Gastroesophageal sphincter (tissue), 3 donors: ENCODE measurements around the gene IBA57.

Experiments used
- CTCF ChIP-seq, 4 experiments: fragments of 200-600 bp in 2 of 4; fragments of 450-650 bp in 2 of 4; sonication (generic) in 1 of 4; IDR thresholded peaks; one replicate each; pipeline ENCODE4 v1.5.1; 2017 to 2019; ENCODE audit warnings: antibody characterized with exemption in 4 of 4, mild to moderate bottlenecking in 2 of 4, moderate library complexity in 2 of 4
- POLR2A ChIP-seq, 2 donors: fragments of 450-650 bp; IDR thresholded peaks; one replicate each; pipeline ENCODE4 v1.6.1; 2017; ENCODE audit warnings: antibody characterized with exemption in 2 of 2, mild to moderate bottlenecking in 2 of 2, moderate library complexity in 1 of 2

DNA sequence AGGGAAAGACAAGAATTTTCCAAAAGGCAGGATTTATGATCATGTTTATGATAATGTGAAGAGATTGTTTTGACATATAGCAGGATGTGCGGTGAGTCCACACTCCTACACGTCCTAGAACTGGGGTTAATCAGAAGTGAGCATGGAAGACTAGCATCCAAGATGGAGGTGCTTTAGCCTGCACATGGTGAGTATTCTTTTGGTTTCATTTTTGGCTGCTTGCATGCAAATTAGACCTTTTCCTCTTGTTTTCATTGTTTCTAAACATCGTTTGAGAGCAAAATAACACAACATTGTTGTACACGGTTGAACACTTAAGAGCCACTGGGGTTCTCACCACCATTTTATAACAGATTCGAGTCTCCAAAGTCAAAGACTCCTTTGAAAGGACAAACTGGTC is 40.4 kb upstream of the IBA57 start:
- no peak for TF ChIP-seq CTCF (IDR thresholded peaks at IDR 0.05)
- no peak for TF ChIP-seq POLR2A (IDR thresholded peaks at IDR 0.05)
